ENCODE data around the gene TMCC1.
A peak's percentile ranks its signal among the peaks of the same experiment; 100 is the strongest.
"Not testable (repeated sequence)": the region's sequence is repeated elsewhere in the genome, so short reads cannot be mapped to it uniquely, and the experiment has no call there.

TMCC1 gene

GRCh38 chr3:129892857-129893580, 492 bp downstream of the TMCC1 start:
- DNase-seq (ENCODE audit: low read depth in 2 of 3, low spot score in 1 of 3) = peak in 2 of 3 donors; percentile 33 to 35

DNA sequence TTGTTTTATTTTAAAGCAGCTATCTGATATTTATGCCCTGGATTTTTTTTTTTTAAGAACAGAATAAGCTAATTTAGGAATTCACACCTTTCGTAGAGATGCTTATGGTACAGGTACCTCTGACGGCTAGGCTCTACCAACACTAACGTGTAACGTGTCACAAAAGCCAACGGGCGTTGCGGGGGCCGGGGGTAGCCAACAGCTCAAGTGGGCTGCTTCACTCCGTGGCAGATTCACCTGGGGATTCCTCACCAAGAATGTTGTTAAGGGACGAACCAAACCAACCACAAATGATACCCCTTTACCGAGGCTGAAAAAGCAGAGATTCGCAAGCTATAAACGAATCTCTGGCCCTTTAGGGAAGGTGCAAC, 1.0 kb downstream of the TMCC1 start:
- DNase-seq (ENCODE audit: low read depth in 2 of 3, low spot score in 1 of 3) = no peak

GRCh38 chr3:129890891-129891290, 2.6 kb downstream of the TMCC1 start:
- no peak for DNase-seq (ENCODE audit: low read depth in 2 of 3, low spot score in 1 of 3)

GRCh38 chr3:129890125-129890524, 3.4 kb downstream of the TMCC1 start:
- DNase-seq (ENCODE audit: low read depth in 2 of 3, low spot score in 1 of 3) = no peak

DNA sequence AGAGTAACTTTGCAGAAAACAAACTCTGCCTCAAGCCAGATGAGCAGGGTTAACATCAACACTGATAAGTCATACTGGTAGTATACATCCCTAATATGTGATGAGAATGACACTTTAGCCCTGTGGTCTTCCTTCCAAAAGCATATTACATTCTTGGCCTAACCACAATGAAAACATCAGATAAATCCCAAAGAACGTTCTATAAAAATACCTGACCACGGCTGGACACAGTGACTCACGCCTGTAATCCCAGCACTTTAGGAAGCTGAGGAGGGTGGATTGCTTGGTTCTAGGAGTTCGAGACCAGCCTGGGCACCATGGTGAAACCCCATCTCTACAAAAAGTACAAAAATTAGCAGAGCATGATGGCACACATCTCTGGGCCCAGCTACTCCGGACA, 4.7 kb downstream of the TMCC1 start:
- DNase-seq (ENCODE audit: low read depth in 2 of 3, low spot score in 1 of 3) = no peak

DNA sequence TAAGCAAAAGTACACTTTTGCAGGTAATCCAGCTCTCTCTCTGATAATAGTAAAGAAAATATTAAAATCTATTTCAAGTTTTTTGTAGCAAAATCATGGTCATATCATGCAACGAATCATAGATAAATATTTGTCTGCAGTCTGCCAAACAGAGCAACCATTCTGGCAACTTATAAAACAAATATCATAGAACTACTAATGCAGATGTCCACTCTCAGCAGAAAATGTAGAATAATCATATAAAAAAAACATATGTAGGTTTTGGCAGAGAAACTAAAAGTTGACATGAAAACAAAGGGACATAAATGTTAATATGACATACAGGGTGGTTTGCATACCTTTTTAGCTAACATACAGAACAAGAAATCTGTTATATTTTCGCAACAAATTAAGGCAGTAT, 12.2 kb downstream of the TMCC1 start:
- DNase-seq (ENCODE audit: low read depth in 2 of 3, low spot score in 1 of 3) = no peak

DNA sequence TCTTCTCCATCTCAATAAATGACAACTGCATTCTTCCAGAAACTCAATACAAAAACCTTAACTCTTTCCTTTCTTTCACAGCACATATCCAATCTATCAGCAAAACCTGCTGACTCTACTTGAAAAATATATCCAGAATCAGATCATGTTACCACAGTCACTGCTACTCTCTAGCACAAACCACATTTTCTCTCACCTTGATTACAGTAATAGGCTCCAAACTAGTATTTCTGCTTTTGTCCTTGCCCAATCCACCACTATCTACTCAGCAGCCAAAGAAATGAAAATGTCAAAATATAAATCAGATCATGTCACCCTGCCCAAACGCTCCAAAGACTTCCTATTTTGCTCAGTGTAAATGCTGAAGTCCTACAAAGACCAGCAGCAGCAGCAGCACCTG, 15.2 kb downstream of the TMCC1 start:
- DNase-seq (ENCODE audit: low read depth in 2 of 3, low spot score in 1 of 3) = no peak

- not testable (repeated sequence) for DNase-seq (ENCODE audit: low read depth in 2 of 3, low spot score in 1 of 3)
Observed at GRCh38 chr3:129874479-129874878, 19.0 kb downstream of the TMCC1 start.

GRCh38 chr3:129868912-129869311, 24.6 kb downstream of the TMCC1 start:
- no peak for DNase-seq (ENCODE audit: low read depth in 2 of 3, low spot score in 1 of 3)

- no peak for DNase-seq (ENCODE audit: low read depth in 2 of 3, low spot score in 1 of 3)
Observed at GRCh38 chr3:129867506-129868124, 25.9 kb downstream of the TMCC1 start.

DNA sequence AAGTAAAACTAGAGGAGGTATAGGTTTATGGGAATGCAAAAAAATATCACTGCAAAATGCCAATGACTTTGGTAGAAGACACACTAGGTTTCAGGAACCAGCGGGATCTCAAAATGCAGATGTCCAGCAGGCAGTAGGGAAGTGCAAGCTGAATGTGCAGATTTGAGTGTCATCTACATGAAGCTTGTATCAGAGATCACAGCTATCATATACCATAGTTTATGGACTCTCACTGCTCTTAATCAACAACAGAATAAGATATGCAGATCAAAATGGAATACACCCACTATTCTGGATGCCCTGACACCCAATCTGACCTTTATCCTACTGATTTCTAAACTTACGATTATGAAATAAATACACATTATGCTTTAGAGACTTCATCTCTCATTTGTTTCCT, 27.7 kb downstream of the TMCC1 start:
- DNase-seq (ENCODE audit: low read depth in 2 of 3, low spot score in 1 of 3) = no peak

DNA sequence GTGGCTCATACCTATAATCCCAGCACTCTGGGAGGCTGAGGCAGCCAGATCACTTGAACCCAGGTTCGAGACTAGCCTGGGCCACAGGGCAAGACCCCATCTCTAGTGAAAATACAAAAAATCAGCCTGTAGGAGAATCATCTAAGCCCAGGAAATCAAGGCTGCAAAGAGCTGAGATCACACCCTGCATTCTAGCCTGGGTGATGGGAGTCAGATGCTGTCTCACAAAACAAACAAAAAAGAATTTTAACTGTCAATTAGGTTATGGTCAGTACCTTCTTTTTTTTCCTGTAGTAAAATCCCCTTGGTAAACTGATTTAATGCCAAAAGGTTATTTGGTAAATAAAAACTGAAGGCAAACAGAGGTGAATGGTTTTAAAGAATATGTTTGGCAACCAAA, 29.0 kb downstream of the TMCC1 start:
- DNase-seq (ENCODE audit: low read depth in 2 of 3, low spot score in 1 of 3) = no peak

DNA sequence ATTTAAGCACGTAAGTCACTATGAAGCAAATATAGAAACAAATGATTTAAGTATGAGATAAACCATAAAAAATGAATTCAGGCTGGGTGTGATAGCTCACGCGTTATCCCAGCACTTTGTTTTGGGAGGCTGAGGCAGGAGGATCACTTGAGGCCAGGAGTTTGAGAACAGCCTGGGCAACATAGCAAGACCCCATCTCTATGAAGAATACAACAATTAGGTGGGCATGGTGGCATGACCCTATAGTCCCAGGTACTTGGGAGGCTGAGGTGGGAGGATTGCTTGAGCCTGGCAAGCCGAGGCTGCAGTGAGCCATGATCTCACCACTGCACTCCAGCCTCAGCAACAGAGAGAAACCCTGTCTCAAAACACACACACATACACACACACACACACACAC, 34.2 kb downstream of the TMCC1 start:
- DNase-seq (ENCODE audit: low read depth in 2 of 3, low spot score in 1 of 3) = no peak

DNA sequence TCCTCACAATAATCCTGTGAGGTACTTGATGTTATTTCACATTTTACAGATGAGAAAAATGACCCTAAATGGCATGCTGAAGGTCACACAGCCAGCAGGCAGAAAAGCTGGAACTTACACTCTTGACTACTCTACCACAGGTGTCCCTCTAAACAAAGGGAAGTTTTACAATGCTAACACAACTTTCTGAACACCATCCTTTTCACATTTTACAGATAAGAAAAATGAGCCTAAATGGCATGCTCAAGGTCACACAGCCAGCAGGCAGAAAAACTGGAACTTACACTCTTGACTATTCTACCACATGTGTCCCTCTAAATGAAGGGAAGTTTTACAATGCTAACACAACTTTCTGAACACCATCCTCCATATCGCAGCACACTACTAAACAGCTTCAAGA, 35.6 kb downstream of the TMCC1 start:
- DNase-seq (ENCODE audit: low read depth in 2 of 3, low spot score in 1 of 3) = no peak

GRCh38 chr3:129856790-129857189, 36.7 kb downstream of the TMCC1 start:
- not testable (repeated sequence) for DNase-seq (ENCODE audit: low read depth in 2 of 3, low spot score in 1 of 3)

DNA sequence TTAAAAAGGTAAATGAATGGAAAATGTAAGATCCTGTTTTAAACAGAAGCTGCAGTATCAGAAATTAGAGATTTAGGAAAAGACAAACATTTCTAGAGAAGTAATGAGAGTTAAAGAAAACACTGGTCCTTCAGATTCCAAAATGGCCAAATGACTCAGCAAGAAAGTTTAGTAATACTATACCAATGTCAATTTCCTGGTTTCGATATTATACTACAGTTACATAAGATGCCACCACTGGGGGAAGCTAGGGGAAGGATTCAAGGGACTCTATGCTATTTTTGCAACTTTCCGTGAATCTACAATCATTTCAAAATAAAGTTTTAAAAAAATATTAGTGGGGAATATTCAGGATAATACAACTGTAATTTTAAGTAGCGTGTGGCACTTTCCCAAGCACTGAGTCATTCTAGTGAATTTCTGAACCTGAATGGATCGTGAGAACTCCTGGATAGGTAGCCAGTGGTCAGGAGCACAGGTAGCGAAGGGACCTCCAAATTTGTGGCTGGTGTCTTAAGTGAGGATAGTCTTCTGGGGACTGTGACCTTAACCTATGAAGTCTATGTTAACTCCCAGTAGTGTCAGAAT, 37.6 kb downstream of the TMCC1 start:
- no peak for DNase-seq (ENCODE audit: low read depth in 2 of 3, low spot score in 1 of 3)

- DNase-seq (ENCODE audit: low read depth in 2 of 3, low spot score in 1 of 3) = no peak
Observed at GRCh38 chr3:129855170-129855831, 38.2 kb downstream of the TMCC1 start.

DNA sequence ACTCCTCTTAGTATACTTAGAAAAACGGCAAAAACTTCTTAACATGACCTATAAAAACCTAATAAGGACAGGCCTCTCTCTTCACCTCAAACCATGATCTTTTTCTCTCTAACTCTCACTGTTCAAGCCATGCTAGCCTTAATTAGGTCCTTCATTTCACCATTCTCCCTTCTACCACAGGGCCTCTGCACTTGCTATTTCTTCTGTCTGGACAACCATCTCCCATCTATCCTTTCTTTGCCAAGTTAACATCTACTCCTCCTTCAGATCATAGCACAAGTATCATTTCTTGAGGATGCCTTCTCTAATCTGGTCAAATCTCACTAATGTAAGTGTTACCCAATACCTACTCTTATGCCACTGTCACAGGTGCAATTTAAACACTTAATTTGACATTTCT, 39.1 kb downstream of the TMCC1 start:
- no peak for DNase-seq (ENCODE audit: low read depth in 2 of 3, low spot score in 1 of 3)

- DNase-seq (ENCODE audit: low read depth in 2 of 3, low spot score in 1 of 3) = no peak
Observed at GRCh38 chr3:129845956-129846355, 47.6 kb downstream of the TMCC1 start.

GRCh38 chr3:129840707-129841360, 52.7 kb downstream of the TMCC1 start:
- no peak for DNase-seq (ENCODE audit: low read depth in 2 of 3, low spot score in 1 of 3)

- DNase-seq (ENCODE audit: low read depth in 2 of 3, low spot score in 1 of 3) = no peak
Observed at GRCh38 chr3:129838086-129838485, 55.4 kb downstream of the TMCC1 start.
